ENCODE results near the gene TMPRSS9. TPM values are rescaled to one million over a fixed set of nuclear protein-coding genes. Genes with fewer than 3 reads are reported as not detected.

The TMPRSS9 gene
- polyA plus RNA-seq, 1 donor (not counting 4 experiments of a cell fraction or from before 2014, with no cell fraction given): not detected

- H3K9ac ChIP-seq (ENCODE audit: control insufficient read depth, extremely low read depth, insufficient read depth, low read length): peak overlapping the region; percentile 92
- TF ChIP-seq CTCF (optimal IDR thresholded peaks at IDR 0.05 in 1 of 3, IDR thresholded peaks at IDR 0.05 in 1 of 3, conservative IDR thresholded peaks at IDR 0.05 in 1 of 3; ENCODE audit: extremely low read depth in 1 of 3, insufficient read depth in 2 of 3, low read length in 3 of 3) (no peak), EZH2 (IDR thresholded peaks at IDR 0.05; ENCODE audit: low read length) (no peak)
- H3K27ac ChIP-seq (ENCODE audit: control insufficient read depth, insufficient read depth, low read length): peak overlapping the region; percentile 86
- peaks cover 6 to 14% of the 10 kb centered on the region in 2 experiments for H3K36me3 ChIP-seq (ENCODE audit: control insufficient read depth in 2 of 2, extremely low read depth in 1 of 2, insufficient read depth in 2 of 2, low read length in 2 of 2)
- H3K79me2 ChIP-seq (ENCODE audit: control insufficient read depth, insufficient read depth, low read length): peaks cover 76% of the 10 kb centered on the region
- FAIRE-seq: no peak
- dilution Hi-C loops (cut with MboI; ENCODE audit: extremely low pct_ligation_motif_present, low sequenced_read_pairs): no loop called here
- peaks cover 12% of the 10 kb centered on the region for H3K4me1 ChIP-seq (ENCODE audit: control insufficient read depth, extremely low read depth, insufficient read depth, low read length)
- peak overlapping the region; percentile 71 for H3K4me2 ChIP-seq (ENCODE audit: control insufficient read depth, extremely low read depth, insufficient read depth, low read depth, low read length)
- no peaks in the 10 kb centered on the region for H3K9me3 ChIP-seq (ENCODE audit: control insufficient read depth, low read depth, low read length)
- no peaks in the 10 kb centered on the region for H3K9me1 ChIP-seq (ENCODE audit: control insufficient read depth, extremely low read depth, insufficient read depth, low read length)
- H2AFZ ChIP-seq (ENCODE audit: control insufficient read depth, low read length): peak overlapping the region; percentile 82
- H3K4me3 ChIP-seq (ENCODE audit: control insufficient read depth in 2 of 3, extremely low read depth in 1 of 3, insufficient read depth in 2 of 3, low read depth in 1 of 3, low read length in 3 of 3): peak overlapping the region; percentile 91 to 93 (median 92)
- no peaks in the 10 kb centered on the region for H3K27me3 ChIP-seq (ENCODE audit: control insufficient read depth, extremely low read depth, insufficient read depth, low read length)
- H4K20me1 ChIP-seq (ENCODE audit: control insufficient read depth, extremely low read depth, insufficient read depth, low read length): peaks cover 3% of the 10 kb centered on the region
- DNase-seq (ENCODE audit: low read depth, low spot score): no peak
Measured at GRCh38 chr19:2329149-2329478, 31.0 kb upstream of the TMPRSS9 start.

GRCh38 chr19:2329501-2329916, 30.6 kb upstream of the TMPRSS9 start:
- H3K4me1 ChIP-seq (ENCODE audit: control insufficient read depth, extremely low read depth, insufficient read depth, low read length): peaks cover 12% of the 10 kb centered on the region
- H3K27me3 ChIP-seq (ENCODE audit: control insufficient read depth, extremely low read depth, insufficient read depth, low read length): no peaks in the 10 kb centered on the region
- peaks cover 3% of the 10 kb centered on the region for H4K20me1 ChIP-seq (ENCODE audit: control insufficient read depth, extremely low read depth, insufficient read depth, low read length)
- H3K36me3 ChIP-seq (ENCODE audit: control insufficient read depth in 2 of 2, extremely low read depth in 1 of 2, insufficient read depth in 2 of 2, low read length in 2 of 2): peaks cover 4 to 10% of the 10 kb centered on the region in 2 experiments
- DNase-seq (ENCODE audit: low read depth, low spot score) (no peak), FAIRE-seq (no peak)
- H3K9me1 ChIP-seq (ENCODE audit: control insufficient read depth, extremely low read depth, insufficient read depth, low read length): no peaks in the 10 kb centered on the region
- H3K9me3 ChIP-seq (ENCODE audit: control insufficient read depth, low read depth, low read length): no peaks in the 10 kb centered on the region
- H3K4me2 ChIP-seq (ENCODE audit: control insufficient read depth, extremely low read depth, insufficient read depth, low read depth, low read length): peak overlapping the region; percentile 71
- no peak overlapping the region for H3K27ac ChIP-seq (ENCODE audit: control insufficient read depth, insufficient read depth, low read length)
- peak overlapping the region; percentile 92 for H3K9ac ChIP-seq (ENCODE audit: control insufficient read depth, extremely low read depth, insufficient read depth, low read length)
- dilution Hi-C loops (cut with MboI; ENCODE audit: extremely low pct_ligation_motif_present, low sequenced_read_pairs): no loop called here
- no peak overlapping the region for H2AFZ ChIP-seq (ENCODE audit: control insufficient read depth, low read length)
- TF ChIP-seq CTCF (optimal IDR thresholded peaks at IDR 0.05 in 1 of 3, IDR thresholded peaks at IDR 0.05 in 1 of 3, conservative IDR thresholded peaks at IDR 0.05 in 1 of 3; ENCODE audit: extremely low read depth in 1 of 3, insufficient read depth in 2 of 3, low read length in 3 of 3): no peak
- TF ChIP-seq EZH2 (IDR thresholded peaks at IDR 0.05; ENCODE audit: low read length): no peak
- H3K79me2 ChIP-seq (ENCODE audit: control insufficient read depth, insufficient read depth, low read length): peaks cover 76% of the 10 kb centered on the region
- H3K4me3 ChIP-seq (ENCODE audit: control insufficient read depth in 2 of 3, extremely low read depth in 1 of 3, insufficient read depth in 2 of 3, low read depth in 1 of 3, low read length in 3 of 3): peak overlapping the region; percentile 91 to 93 (median 92)
